ENCODE data around the gene HES5. TPM values are rescaled to one million over a fixed set of nuclear protein-coding genes. Genes with fewer than 3 reads are reported as not detected.

The HES5 gene
- polyA plus RNA-seq, 1 of the 3 experiments (the other 2 are of a cell fraction): 0.03 TPM

DNA sequence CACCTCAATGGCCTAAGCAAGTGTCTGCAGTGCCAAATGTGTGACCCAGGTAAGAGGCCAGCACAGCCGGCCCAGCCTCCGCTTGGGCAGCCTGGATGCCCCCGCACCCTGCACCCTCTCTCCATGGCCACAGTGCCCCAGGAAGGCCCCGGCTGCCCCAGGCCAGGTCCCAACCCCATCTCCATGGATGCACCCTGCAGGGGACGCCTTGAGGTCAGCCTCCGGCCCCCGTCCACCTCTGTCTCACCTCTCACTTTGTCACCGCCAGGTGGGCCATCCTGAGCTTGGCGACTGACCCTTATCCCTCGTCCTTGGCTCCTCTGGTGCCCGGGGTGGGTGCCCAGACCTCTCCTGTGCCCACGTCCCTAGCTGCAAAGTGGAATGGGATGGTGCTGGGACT is 28.4 kb upstream of the HES5 start (continued):
- TF ChIP-seq SIN3A (IDR thresholded peaks at IDR 0.05; ENCODE audit: borderline replicate concordance, low read depth, low read length): no peak
- TF ChIP-seq GABPA (IDR thresholded peaks at IDR 0.05; ENCODE audit: low read depth): no peak
- TF ChIP-seq, protein P1, sequence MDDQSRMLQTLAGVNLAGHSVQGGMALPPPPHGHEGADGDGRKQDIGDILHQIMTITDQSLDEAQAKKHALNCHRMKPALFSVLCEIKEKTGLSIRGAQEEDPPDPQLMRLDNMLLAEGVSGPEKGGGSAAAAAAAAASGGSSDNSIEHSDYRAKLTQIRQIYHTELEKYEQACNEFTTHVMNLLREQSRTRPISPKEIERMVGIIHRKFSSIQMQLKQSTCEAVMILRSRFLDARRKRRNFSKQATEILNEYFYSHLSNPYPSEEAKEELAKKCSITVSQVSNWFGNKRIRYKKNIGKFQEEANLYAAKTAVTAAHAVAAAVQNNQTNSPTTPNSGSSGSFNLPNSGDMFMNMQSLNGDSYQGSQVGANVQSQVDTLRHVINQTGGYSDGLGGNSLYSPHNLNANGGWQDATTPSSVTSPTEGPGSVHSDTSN (IDR thresholded peaks at IDR 0.05): no peak
- TF ChIP-seq EP300 (IDR thresholded peaks at IDR 0.05; ENCODE audit: borderline replicate concordance in 1 of 2, low read depth in 1 of 2, low read length in 1 of 2): no peak
- TF ChIP-seq, protein P2, sequence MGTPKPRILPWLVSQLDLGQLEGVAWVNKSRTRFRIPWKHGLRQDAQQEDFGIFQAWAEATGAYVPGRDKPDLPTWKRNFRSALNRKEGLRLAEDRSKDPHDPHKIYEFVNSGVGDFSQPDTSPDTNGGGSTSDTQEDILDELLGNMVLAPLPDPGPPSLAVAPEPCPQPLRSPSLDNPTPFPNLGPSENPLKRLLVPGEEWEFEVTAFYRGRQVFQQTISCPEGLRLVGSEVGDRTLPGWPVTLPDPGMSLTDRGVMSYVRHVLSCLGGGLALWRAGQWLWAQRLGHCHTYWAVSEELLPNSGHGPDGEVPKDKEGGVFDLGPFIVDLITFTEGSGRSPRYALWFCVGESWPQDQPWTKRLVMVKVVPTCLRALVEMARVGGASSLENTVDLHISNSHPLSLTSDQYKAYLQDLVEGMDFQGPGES (IDR thresholded peaks at IDR 0.05; ENCODE audit: low read depth, low read length): no peak
- no peak for TF ChIP-seq ELF1 (IDR thresholded peaks at IDR 0.05)

GRCh38 chr1:2557482-2558400 is 27.7 kb upstream of the HES5 start:
- H3F3A ChIP-seq (replicated peaks; ENCODE audit: insufficient read depth): no peaks in the 10 kb centered on the region
- WGBS (ENCODE audit: low lambda C conversion rate): 46% methylated on average over 8 of the region's 30 CpGs
- H3K9me3 ChIP-seq: no peaks in the 10 kb centered on the region
- H3K4me3 ChIP-seq (ENCODE audit: low read depth in 2 of 2, low read length in 1 of 2): no peak overlapping the region
- H3K27ac ChIP-seq (ENCODE audit: low read depth in 2 of 2, low read length in 1 of 2): no peak overlapping the region
- no peaks in the 10 kb centered on the region for H3K27me3 ChIP-seq (ENCODE audit: insufficient read depth)
- no peaks in the 10 kb centered on the region for H4K20me1 ChIP-seq (ENCODE audit: insufficient read depth)
- CTCF ChIA-PET: interaction anchor here (0.6 to 3.3 kb wide), 5 partner anchors 10 to 229 kb away, joined by 3 to 16 read pairs (median 3); no protein-coding TSS in a partner anchor
- no peak overlapping the region for H2AFZ ChIP-seq (ENCODE audit: low read depth)
- no peaks in the 10 kb centered on the region for H3K79me2 ChIP-seq (ENCODE audit: insufficient read depth)
- H3K4me2 ChIP-seq: no peak overlapping the region
- H3K9ac ChIP-seq: no peak overlapping the region
- H3K4me1 ChIP-seq (ENCODE audit: control insufficient read depth in 1 of 2, insufficient read depth in 2 of 2, low read depth in 1 of 2, low read length in 1 of 2): peaks cover 0 to 4% of the 10 kb centered on the region in 2 experiments; a peak in 1 of 4 replicates
- H3K9me2 ChIP-seq: no peaks in the 10 kb centered on the region
- POLR2A ChIA-PET: interaction anchor here (1.4 kb wide), 1 partner anchor 28 kb away, joined by 4 read pairs; no protein-coding TSS in a partner anchor
- H3K36me3 ChIP-seq (replicated peaks in 1 of 2; ENCODE audit: control insufficient read depth in 1 of 2, insufficient read depth in 2 of 2, low read length in 1 of 2): no peaks in the 10 kb centered on the region
- TF ChIP-seq GABPA (IDR thresholded peaks at IDR 0.05; ENCODE audit: low read depth) (no peak), USF1 (IDR thresholded peaks at IDR 0.05; ENCODE audit: borderline replicate concordance, low read depth) (no peak), EP300 (IDR thresholded peaks at IDR 0.05; ENCODE audit: borderline replicate concordance in 1 of 2, low read depth in 1 of 2, low read length in 1 of 2) (no peak), JUND (IDR thresholded peaks at IDR 0.05) (no peak), RXRA (IDR thresholded peaks at IDR 0.05; ENCODE audit: borderline replicate concordance, low read depth) (no peak), FOXM1 (IDR thresholded peaks at IDR 0.05; ENCODE audit: low read depth) (no peak), FOXJ3 (CRISPR knock-in tag; IDR thresholded peaks at IDR 0.05) (no peak), NRF1 (IDR thresholded peaks at IDR 0.05; ENCODE audit: low read depth, low read length) (no peak), RFX5 (IDR thresholded peaks at IDR 0.05; ENCODE audit: low read length) (no peak), MAX (IDR thresholded peaks at IDR 0.05; ENCODE audit: low read depth) (no peak), RCOR1 (IDR thresholded peaks at IDR 0.05; ENCODE audit: low read length) (no peak), TCF12 (IDR thresholded peaks at IDR 0.05) (no peak), SMC3 (IDR thresholded peaks at IDR 0.05; ENCODE audit: low read depth, low read length) (no peak), EZH2phosphoT487 (IDR thresholded peaks at IDR 0.05; ENCODE audit: borderline replicate concordance, low read depth) (no peak), TAF1 (IDR thresholded peaks at IDR 0.05; ENCODE audit: borderline replicate concordance, low read depth, low read length) (no peak)
- peak; percentile 31 for DNase-seq

Data from SK-N-SH (cell line).